Upper lobe of left lung (tissue), 4 donors: ENCODE data around the gene DCST1.

ENCODE experiments used
- CTCF ChIP-seq, 6 experiments: fragments of 450-650 bp in 4 of 6; fragments of 200-600 bp in 2 of 6; sonication (generic) in 2 of 6; IDR thresholded peaks; one replicate each; pipeline ENCODE4 v1.5.1; 2016 to 2019; ENCODE audit warnings: antibody characterized with exemption in 6 of 6
- EP300 ChIP-seq, 4 donors: sonication (generic); formaldehyde crosslinking; IDR thresholded peaks; one replicate each; pipeline ENCODE4 v1.5.1; 2017; ENCODE audit warnings: antibody characterized with exemption in 4 of 4, control low read depth in 2 of 4
- POLR2A ChIP-seq, 4 donors: fragments of 450-650 bp; IDR thresholded peaks; one replicate each; pipeline ENCODE4 v1.5.1; 2016 to 2017; ENCODE audit warnings: antibody characterized with exemption in 4 of 4, mild to moderate bottlenecking in 2 of 4
- POLR2AphosphoS5 ChIP-seq, 2 donors: sonication (generic); formaldehyde crosslinking; IDR thresholded peaks; one replicate each; pipeline ENCODE4 v1.5.1; 2017; ENCODE audit warnings: antibody characterized with exemption in 2 of 2

- no peak for TF ChIP-seq POLR2AphosphoS5 (IDR thresholded peaks at IDR 0.05)
- no peak for TF ChIP-seq POLR2A (IDR thresholded peaks at IDR 0.05)
- no peak for TF ChIP-seq CTCF (IDR thresholded peaks at IDR 0.05)
- TF ChIP-seq EP300 (IDR thresholded peaks at IDR 0.05), result no peak
These were observed 5.7 kb downstream of the DCST1 start for GRCh38 chr1:155039308-155039669.
